T-helper 2 cell (primary cell): ENCODE measurements around the gene MND1.

Experiments
- DNase-seq, 5 experiments: peaks; one replicate each; pipeline versions ENCODE4 v3.0.0 to v3.0.0-alpha.2; 2012 to 2022
- total RNA-seq, 2 donors: gene quantifications; one replicate each; lab custom pipeline; 2026; lab: John Stamatoyannopoulos, UW

Gene MND1
- 0 to 0.27 reads per million in 2 donors for total RNA-seq

- DNase-seq, result peak; percentile 75 to 92 (median 86)
Measured at GRCh38 chr4:153344131-153345011, at the start of gene MND1. Gene MND1 (plus strand): TSS chr4:153344688. CDS start chr4:153344738, 50 bp downstream.

GRCh38 chr4:153295131-153295755, 49.2 kb upstream of the MND1 start:
- no peak for DNase-seq

GRCh38 chr4:153296040-153296823, 48.3 kb upstream of the MND1 start:
- DNase-seq, result no peak

GRCh38 chr4:153297116-153297515, 47.4 kb upstream of the MND1 start:
- DNase-seq, result no peak

- DNase-seq, result no peak
Measured at GRCh38 chr4:153310793-153311192, 33.7 kb upstream of the MND1 start.

GRCh38 chr4:153314915-153315314, 29.6 kb upstream of the MND1 start:
- no peak for DNase-seq

GRCh38 chr4:153318696-153319320, 25.7 kb upstream of the MND1 start:
- peak in 1 of 5 experiments; percentile 43 for DNase-seq

- no peak for DNase-seq
Measured at GRCh38 chr4:153322791-153323190, 21.7 kb upstream of the MND1 start.

GRCh38 chr4:153324046-153324445, 20.4 kb upstream of the MND1 start:
- no peak for DNase-seq

- no peak for DNase-seq
Measured at GRCh38 chr4:153325558-153325957, 18.9 kb upstream of the MND1 start.

- no peak for DNase-seq
Measured at GRCh38 chr4:153326513-153326912, 18.0 kb upstream of the MND1 start.

GRCh38 chr4:153327247-153327646, 17.2 kb upstream of the MND1 start:
- no peak for DNase-seq

- DNase-seq, result no peak
Measured at GRCh38 chr4:153332936-153333335, 11.6 kb upstream of the MND1 start.

- no peak for DNase-seq
Measured at GRCh38 chr4:153333874-153334273, 10.6 kb upstream of the MND1 start.

- DNase-seq, result no peak
Measured at GRCh38 chr4:153335665-153336064, 8.8 kb upstream of the MND1 start.

- no peak for DNase-seq
Measured at GRCh38 chr4:153337686-153338085, 6.8 kb upstream of the MND1 start.

- DNase-seq, result peak in 1 of 5 experiments; percentile 12
Measured at GRCh38 chr4:153341575-153342090, 2.9 kb upstream of the MND1 start.

- no peak for DNase-seq
Measured at GRCh38 chr4:153342751-153343552, 1.5 kb upstream of the MND1 start.

GRCh38 chr4:153345012-153345981, 809 bp downstream of the MND1 start:
- peak in 4 of 5 experiments; percentile 15 to 83 (median 22) for DNase-seq

GRCh38 chr4:153346031-153346430, 1.5 kb downstream of the MND1 start:
- DNase-seq, result no peak
